Peyer's patch (tissue), 4 donors: ENCODE data around the gene FLT3. TPM values are rescaled to one million over a fixed set of nuclear protein-coding genes. Genes with fewer than 3 reads are reported as not detected.

Source experiments
- DNase-seq, 3 donors: peaks; one replicate each; pipeline ENCODE4 v3.0.0-alpha.2; 2017 to 2019
- H3K27ac ChIP-seq, 4 donors: fragments of 200-600 bp; sonication (generic); one replicate each; pipeline ENCODE4 v1.5.1; 2016 to 2019
- H3K27me3 ChIP-seq, 2 donors: fragments of 200-600 bp; sonication (generic); one replicate each; pipeline ENCODE4 v1.5.1; 2019
- H3K36me3 ChIP-seq, 3 donors: fragments of 200-600 bp; sonication (generic); one replicate each; pipeline ENCODE4 v1.5.1; 2016 to 2019
- H3K4me1 ChIP-seq, 4 donors: fragments of 200-600 bp; sonication (generic); one replicate each; pipeline ENCODE4 v1.5.1; 2016 to 2019
- H3K4me3 ChIP-seq, 4 donors: fragments of 200-600 bp; sonication (generic); 1 replicate in 3 of 4; 2 replicates in 1 of 4; pipeline ENCODE4 v1.5.1; 2016 to 2019; ENCODE audit warnings: mild to moderate bottlenecking in 1 of 4
- H3K9me3 ChIP-seq, 4 donors: fragments of 200-600 bp; sonication (generic); one replicate each; pipeline ENCODE4 v1.5.1; 2016 to 2019; ENCODE audit warnings: mild to moderate bottlenecking in 1 of 4
- CTCF ChIP-seq, 6 experiments: fragments of 450-650 bp in 4 of 6; fragments of 200-600 bp in 2 of 6; sonication (generic) in 1 of 6; IDR thresholded peaks; one replicate each; pipeline ENCODE4 v1.5.1; 2017 to 2019; ENCODE audit warnings: antibody characterized with exemption in 6 of 6, mild to moderate bottlenecking in 3 of 6, moderate library complexity in 1 of 6
- POLR2A ChIP-seq, 2 donors: fragments of 450-650 bp; IDR thresholded peaks; one replicate each; pipeline ENCODE4 v1.5.1; 2017; ENCODE audit warnings: antibody characterized with exemption in 2 of 2, mild to moderate bottlenecking in 2 of 2, moderate library complexity in 2 of 2
- total RNA-seq, 4 donors: library from RNA; depleted of rRNA; stranded (reverse); fragments of >200 nt; gene quantifications; one replicate each; pipeline ENCODE4 v1.1.0, GENCODE V29; 2016

Gene FLT3
- total RNA-seq, 4 donors from 2014 or later, result 0.38 to 10.7 (median 0.67) TPM; not detected in 1

- TF ChIP-seq POLR2A (IDR thresholded peaks at IDR 0.05) (no peak), CTCF (IDR thresholded peaks at IDR 0.05) (no peak)
- no peaks in the 10 kb centered on the region for H3K27me3 ChIP-seq
- H3K36me3 ChIP-seq, result no peaks in the 10 kb centered on the region
- DNase-seq, result no peak
- no peak overlapping the region for H3K4me3 ChIP-seq
- H3K9me3 ChIP-seq, result no peaks in the 10 kb centered on the region
- H3K4me1 ChIP-seq, result peaks cover 0 to 22% (median 0%) of the 10 kb centered on the region in 4 donors
- H3K27ac ChIP-seq, result peak overlapping the region in 2 of 4 donors; percentile 65 to 76
Measured at GRCh38 chr13:28047757-28048388, 52.5 kb downstream of the FLT3 start.

- Histone ChIP-seq H3K4me3 (no peak overlapping the region), H3K36me3 (no peaks in the 10 kb centered on the region), H3K9me3 (no peaks in the 10 kb centered on the region), H3K4me1 (peaks cover 0 to 22% (median 0%) of the 10 kb centered on the region in 4 donors), H3K27ac (peak overlapping the region in 2 of 4 donors; percentile 34 to 65), H3K27me3 (no peaks in the 10 kb centered on the region)
- no peak for TF ChIP-seq POLR2A (IDR thresholded peaks at IDR 0.05)
- no peak for TF ChIP-seq CTCF (IDR thresholded peaks at IDR 0.05)
- DNase-seq, result no peak
Measured at GRCh38 chr13:28046981-28047380, 53.4 kb downstream of the FLT3 start.

GRCh38 chr13:28045861-28046260 is 54.5 kb downstream of the FLT3 start:
- Histone ChIP-seq H3K4me3 (no peak overlapping the region), H3K9me3 (no peaks in the 10 kb centered on the region), H3K27ac (no peak overlapping the region), H3K4me1 (peaks cover 0 to 22% (median 0%) of the 10 kb centered on the region in 4 donors), H3K27me3 (no peaks in the 10 kb centered on the region), H3K36me3 (no peaks in the 10 kb centered on the region)
- TF ChIP-seq CTCF (IDR thresholded peaks at IDR 0.05), result no peak
- no peak for TF ChIP-seq POLR2A (IDR thresholded peaks at IDR 0.05)
- no peak for DNase-seq

GRCh38 chr13:28044608-28045007 is 55.8 kb downstream of the FLT3 start:
- Histone ChIP-seq H3K4me3 (no peak overlapping the region), H3K4me1 (peaks cover 0 to 12% (median 0%) of the 10 kb centered on the region in 4 donors), H3K27me3 (no peaks in the 10 kb centered on the region), H3K9me3 (no peaks in the 10 kb centered on the region), H3K36me3 (no peaks in the 10 kb centered on the region), H3K27ac (no peak overlapping the region)
- DNase-seq, result no peak
- TF ChIP-seq POLR2A (IDR thresholded peaks at IDR 0.05), result no peak
- TF ChIP-seq CTCF (IDR thresholded peaks at IDR 0.05), result no peak

- Histone ChIP-seq H3K4me1 (no peaks in the 10 kb centered on the region), H3K27ac (peak overlapping the region in 1 of 4 donors; percentile 58), H3K27me3 (no peaks in the 10 kb centered on the region), H3K9me3 (no peaks in the 10 kb centered on the region), H3K4me3 (no peak overlapping the region), H3K36me3 (no peaks in the 10 kb centered on the region)
- TF ChIP-seq POLR2A (IDR thresholded peaks at IDR 0.05), result no peak
- no peak for TF ChIP-seq CTCF (IDR thresholded peaks at IDR 0.05)
- no peak for DNase-seq
Measured at GRCh38 chr13:28043224-28043623, 57.2 kb downstream of the FLT3 start.
